NCI-H82 treated with DMSO at 0.1 percent for 48 hours (cell line): Measurements from ENCODE around the gene TNFRSF25.

Experiments used
- DNase-seq: peaks from one replicate; lab custom pipeline; 2025; ENCODE audit not compliant: unreplicated experiment; lab: John Stamatoyannopoulos, UW

TNFRSF25 gene

DNA sequence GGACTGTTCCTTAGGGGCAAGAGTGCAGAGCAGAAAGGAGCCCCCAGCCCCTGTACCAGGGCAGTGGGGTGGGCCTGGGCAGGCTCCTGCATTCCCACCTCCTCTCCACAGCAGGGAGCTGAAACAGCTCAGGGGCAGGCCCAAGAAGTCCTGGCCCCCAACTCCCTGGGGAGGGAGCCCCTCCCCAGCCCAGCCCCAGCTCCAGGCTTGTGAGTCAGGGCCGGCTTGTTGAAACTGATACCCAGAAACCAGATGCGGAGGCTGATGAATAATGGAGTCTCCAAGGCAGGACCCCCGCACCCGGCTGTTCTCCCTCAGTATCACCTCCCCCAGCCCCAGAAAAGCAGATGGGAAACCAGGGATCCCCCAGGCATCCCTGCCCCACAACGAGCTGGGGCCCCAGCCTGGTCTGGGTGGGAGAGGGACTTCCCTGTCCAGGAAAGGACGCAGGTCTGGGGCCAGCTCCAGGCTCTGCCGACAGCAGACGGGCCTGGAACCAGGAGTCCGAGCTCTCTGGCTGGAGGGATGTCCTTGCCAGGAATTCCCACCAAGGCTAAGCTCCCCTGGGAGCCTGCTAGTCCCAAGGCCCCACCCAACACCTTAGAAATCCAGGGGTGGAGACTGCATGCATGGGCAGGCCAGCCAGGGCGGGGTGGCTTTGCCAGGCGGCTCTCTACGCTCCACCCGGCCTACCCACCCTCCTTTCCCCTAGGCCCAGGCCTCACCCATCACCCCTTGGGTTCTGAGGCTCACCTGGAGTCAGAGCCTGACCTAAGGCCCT is 22.8 kb upstream of the TNFRSF25 start:
- DNase-seq, result no peak

DNA sequence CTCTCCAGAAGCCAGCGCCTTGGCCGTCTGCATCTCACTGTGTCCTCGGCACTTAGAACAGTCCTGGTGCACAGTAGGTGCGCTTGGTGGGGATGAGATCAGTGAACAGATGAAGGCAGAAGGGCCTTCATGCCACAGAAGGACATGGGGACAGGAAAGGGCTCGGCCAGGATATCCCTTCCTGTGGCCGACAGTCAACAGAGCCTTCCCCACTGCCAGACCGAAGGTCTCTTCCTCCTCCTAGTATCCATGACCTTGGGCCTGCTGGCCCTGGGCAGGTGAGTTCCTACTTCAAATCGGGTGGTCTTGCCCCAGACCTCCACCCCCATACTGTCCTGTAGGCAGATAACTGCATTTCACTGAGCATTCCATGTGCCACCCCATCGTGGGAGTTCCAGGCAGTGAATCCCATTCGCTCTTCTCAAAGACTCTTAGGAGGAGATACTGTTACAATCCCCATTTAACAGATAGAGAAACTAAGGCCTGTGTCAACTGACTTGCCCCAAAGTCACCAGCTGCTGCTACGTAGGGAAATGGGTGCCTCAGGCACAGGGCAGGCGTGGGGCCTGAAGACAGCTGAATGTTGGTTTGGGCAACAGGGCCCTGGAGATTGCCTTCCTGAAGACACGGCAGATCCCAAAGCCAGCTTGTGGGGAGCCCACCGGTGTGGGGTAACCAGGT is 22.0 kb upstream of the TNFRSF25 start:
- DNase-seq, result no peak

DNA sequence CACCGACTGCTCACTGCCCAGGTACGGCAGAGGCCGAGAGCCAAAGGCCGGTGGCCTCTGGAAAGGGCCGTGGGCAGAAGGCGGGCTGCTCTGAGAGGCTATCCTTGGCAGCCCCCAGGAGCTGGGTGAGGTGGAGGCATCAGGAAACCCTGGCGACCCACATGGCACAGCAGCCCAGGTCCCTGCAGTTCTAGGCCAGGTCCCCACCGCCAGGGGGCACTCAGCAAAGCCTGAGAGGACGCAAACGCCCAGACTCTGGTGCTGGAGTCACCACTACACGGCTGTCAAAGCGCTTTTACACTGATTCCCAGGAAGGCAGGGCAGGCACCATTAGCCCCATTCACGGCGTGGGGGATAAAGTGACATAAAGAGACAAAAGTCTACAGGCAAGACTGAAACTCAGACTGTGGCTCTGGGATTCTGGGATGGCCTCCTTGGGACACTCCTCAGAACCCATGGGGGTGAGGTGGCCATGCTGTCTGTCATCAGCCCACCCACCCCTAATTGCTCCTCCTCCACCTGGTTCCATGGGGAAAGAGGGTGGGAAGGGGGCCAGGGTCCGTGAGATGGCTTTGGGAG is 20.5 kb upstream of the TNFRSF25 start:
- peak; percentile 47 for DNase-seq

DNA sequence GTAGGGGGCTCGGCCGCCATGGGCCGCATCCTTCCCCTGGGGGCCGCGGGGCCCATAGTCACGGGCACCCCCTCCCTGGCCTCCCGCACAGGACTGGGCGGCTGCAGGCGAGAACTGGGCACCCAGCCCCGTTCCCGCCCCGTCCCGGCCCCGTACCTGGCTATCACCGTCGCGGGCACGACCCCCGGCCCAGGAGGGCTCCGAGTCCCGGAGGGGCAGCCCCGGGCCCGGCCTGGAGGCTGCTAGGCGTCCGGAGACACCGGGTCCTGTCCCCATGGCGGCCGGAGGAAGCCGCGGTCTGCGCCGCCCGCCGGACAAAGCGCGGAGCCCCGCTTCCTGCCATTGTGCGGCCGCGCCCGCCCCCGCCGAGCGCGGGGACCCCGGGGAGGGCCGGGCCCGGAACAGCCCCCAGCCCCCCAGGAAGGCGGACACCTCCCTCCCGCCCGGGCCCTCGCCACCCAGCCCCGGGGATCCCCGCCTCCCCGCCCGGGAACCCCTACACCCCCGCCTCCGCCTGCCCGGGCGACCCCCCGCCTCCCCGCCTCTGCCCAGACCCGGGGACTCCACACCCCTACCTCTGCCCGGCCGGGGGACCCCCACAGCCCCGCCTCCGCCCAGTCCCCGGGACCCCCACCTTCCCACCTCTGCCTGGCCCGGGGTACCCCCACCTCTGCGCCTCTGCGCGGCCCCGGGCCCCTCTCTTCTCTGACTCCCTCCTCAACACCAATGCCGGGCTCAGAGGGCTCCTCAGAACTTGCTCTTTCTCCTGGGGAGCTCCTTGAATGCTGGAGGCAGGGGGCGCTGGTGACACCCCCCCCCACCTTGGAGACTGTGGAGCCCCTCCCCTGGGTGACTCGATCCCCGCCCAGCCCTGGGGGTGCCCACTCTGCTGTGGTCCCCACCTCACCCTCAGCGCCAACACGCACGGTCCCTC is 19.5 kb upstream of the TNFRSF25 start:
- no peak for DNase-seq

DNA sequence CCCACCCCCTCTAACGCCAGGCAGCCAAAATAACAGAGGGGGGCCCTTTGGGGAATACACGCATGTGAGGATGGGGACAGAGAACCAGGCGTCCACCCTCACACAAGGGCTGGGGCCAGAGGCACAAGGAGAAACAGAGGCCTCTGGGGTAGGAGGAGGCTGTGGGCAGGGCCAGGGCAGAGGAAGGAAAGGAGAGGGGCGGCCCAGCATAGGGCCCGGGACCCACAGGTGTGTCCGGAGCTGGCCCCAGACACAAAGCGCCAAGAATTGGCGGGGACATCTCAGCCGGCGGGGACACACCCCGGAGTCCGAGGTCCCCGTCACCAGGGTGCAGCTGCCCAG is 18.8 kb upstream of the TNFRSF25 start:
- DNase-seq, result no peak

DNA sequence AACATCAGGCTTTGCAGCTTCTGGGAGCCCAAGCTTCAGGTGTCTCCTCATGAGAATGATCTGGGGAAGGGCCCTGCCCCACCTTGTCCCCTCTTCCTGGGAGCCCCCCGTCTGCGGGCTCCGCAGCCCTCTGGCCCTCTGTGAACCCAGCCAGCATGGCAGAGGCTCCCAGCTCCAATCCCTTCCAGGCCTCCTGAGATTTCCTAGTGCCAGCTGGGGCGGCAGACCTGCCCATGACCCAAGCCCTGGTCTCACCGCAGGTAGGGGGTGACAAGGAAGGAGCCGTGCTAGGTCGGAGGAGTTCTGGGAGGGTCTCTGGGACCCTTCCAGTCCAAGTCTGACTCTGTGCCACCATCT is 17.8 kb upstream of the TNFRSF25 start:
- no peak for DNase-seq

DNA sequence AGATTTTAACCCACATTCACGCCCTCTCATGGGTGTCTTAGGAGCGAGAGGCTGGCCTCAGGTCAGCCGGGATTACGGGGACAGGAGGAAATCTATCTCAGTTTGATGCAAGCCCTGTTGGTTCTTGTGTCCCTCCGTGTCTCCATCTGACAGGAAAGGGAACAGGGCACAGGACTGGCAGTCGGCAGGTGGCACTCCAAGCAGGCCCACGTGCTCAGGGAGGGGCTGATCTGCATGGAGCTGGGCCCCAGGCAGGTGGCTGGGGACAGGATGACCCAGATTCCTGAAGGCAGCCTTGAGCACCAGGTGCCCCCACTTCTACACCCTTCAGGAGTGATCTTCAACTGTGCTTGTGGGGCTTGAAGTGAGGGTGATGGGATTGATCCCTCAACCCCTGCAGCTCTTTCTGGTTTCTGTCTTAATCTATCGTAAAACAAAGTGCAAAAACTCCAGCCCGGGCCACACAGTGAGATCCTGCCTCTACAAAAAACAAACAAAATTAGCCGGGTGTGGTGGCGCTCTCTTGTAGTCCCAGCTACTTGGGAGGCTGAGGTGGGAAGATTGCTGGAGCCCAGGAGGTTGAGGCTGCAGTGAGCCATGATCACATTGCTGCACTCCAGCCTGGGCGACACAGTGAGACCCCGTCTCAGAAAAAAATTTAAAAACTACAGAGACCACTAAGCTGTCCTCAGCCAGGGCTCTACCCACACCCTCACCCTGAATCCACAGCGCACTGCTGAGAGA is 17.2 kb upstream of the TNFRSF25 start:
- no peak for DNase-seq

DNA sequence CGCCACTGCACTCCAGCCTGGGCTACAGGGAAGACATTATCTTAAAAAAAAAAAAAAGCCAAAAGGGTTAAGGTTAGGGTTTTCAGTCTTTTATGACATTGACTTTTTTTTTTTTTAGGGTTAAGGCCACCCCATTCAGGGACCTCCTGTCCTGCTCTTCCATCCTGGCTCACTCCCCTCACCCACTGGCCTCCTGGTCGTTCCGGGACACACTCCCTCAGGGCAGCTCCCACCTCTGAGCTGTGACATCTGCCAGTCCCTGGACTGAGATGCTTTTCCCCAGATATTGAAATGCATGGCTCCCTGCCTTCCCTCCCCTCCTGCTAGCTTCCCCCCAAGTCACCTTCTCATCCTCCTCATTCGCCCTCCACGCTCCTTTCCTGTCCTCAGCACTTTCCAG is 15.8 kb upstream of the TNFRSF25 start:
- no peak for DNase-seq

DNA sequence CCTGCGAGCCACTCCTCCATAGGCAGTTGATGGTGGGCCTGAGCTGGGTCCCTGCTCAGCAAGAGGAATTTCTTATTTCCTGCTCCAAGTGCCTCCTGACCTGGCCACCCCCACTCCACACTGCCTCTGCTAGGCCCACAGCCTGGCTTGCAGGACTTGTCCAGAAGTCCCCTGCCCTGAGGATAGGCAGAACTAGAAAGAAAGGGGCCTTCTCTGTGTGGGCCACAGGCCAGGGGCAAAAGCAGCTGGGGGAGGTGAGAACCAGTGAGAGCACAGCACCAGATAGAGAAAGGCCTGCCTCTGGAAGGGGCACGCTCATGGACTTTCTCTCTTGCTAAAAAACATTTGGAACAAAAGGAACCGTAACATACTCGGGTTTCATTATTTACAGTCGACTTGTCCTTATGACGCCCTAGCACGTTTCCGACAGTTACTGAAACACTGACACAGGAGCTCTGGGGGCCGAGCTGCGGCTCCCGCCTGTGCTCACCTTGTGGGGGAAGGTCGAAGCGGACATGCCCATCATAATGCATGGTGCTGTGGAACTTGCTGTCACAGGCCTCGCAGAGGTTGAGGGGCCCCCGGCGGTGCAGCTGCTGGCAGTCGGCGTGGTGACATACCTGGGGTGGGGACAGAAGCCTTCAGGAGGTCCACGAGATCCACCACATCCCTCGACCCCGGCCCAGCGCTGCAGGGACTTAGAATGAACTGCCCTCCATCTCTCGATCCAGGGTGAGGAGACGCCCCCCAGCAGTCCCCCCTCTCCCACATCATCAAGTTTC is 11.3 kb upstream of the TNFRSF25 start:
- DNase-seq, result no peak

DNA sequence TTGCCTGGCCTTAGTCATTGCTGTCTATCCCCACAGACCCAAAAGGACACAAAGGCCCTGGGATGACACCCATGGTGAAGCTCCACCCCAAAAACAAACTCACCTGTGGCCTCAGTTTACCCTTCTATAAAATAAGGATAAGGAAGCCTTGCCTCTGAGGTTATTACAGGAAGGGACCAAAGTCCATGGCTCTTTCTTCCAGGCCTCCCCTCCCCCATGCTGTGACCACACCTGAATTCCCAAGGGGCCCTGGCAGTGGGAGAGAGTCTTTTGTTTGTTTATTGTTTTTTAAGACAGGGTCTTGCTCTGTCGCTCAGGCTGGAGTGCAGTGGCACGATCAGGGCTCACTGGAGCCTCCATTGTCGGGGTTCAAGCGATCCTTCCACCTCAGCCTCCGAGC is 10.5 kb upstream of the TNFRSF25 start:
- no peak for DNase-seq

DNA sequence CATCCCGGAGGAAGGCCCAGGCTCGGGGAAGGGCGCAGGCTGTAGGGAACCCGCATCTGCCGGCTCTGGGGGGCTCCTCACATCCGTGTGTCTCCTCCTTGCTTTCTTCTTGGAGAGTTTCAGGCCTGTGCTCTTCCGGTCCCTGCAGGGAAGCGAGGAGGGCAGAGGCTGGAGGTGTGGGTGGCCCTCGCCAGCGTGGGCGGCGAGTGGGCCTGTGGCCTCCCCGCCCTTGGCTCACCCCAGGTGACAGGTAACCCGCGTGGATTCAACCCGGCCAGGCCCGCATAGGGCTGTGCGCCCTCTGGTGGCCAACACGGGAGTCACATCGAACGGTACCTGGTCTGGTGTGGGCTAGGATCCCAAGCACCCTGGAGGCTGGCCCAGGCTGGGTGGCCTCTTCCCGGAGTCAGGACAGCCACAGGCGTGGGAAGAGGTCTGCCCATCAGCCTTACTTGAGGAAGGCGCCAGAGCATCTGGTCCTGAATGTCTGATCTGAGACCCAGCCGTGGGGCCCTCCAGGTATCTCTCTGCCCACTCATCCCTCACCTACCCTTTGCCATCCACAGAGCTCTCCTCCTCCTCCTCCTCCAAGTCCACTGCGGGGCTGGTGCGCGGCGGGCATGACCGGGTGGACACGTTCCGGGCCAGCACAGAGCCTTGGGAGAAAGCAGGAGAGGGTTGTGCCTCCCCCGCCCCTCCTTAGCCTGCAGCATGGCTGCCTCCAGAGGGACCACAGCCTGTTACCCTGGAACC is 9.6 kb upstream of the TNFRSF25 start:
- DNase-seq, result no peak

DNA sequence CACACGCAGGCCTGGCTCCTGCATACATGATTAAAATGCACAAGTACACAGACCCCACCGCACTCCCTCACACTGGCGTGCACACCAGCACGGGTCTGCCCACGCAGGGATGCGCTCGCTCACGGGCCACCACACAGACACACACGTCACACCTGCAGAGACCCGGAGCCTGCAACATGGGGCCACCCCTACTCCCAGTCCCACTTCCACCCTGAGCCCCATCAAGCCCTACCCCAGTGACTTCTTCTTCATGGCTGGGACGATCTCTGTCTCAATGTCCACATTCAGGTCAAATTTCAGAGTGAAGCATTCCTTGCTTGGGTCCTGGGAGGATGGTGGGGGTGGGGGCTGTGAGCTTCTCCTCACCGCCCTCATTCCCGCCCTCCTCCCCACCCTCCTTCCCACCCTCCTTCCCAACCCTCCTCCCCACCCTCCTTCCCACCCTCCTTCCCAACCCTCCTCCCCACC is 8.9 kb upstream of the TNFRSF25 start:
- no peak for DNase-seq

DNA sequence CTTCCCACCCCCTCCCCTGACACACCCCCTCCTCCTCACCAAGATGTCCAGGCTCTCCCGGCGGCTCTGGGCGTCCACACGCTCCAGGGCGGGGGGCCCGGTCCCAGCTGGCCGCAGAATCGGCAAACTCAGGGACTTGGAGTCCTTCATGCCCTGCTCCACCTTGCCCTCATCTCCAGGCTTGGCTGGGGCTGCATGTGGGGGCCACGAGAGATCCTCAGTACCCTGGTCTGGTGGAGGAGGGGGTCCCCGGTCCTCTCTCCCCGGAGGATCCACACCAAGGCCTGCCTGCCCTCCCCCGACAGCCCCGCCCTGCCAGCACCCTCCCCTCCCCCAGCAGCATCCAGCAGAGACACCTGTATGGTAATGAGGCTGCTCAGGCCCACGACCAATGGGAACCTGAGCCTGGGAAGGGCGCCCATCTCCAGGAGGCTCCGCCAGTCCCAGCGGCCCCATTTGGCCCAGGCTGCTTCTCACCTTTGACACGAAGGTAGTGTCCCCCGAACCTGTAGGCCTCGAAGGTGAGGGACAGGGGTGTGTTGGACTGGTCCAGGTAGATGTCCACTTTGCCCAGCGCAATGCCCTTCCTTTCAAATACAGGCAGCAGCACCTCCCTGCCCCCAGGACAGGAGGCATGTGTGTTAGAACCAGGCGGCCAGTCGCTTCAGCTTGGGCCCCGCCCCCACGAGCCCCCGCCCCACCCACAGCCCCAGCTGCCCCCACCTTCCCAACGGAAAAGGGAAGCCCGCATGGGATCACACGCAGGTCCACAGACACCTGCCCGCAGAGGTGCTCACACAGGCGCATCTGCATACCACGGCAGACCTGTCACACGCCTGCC is 8.2 kb upstream of the TNFRSF25 start:
- DNase-seq, result no peak

DNA sequence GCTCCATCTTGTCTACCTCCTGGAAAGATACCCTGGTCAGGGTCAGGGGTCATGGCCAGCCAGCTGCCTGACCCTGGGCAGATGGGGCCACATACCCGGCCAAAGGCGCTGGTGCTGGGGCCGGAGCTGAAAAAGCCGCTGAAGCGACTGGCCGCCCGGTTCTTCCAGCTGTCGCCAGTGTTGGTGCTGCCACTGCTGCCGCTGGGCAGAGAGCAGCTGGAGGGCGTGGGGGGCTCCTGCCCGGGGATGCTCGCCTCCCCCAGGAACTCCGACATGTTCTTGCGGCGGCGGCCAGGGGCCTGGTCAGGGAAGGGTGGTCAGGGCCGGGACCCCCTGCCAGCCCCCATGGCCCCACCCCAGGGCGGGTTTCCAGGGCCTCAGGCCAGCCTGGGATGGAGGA is 7.2 kb upstream of the TNFRSF25 start:
- DNase-seq, result no peak

DNA sequence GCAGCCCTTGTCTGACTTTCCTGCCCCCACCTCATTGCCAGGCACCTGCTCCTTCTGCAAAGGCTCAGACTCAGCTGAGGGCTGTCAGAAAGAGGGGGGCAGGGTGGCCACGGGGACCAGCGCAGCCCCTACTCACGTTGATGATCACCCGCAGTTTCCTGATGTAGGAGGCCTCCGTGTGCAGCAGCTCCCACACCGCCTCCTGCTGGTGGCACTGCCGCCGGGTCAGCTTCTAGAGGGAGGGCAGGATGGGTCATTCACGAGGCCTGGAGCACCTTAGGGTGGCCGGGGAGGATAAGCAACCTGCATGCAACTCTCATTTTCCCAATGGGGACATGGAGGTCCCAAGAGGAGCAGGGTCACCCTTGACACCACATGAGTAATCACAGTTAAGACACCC is 6.4 kb upstream of the TNFRSF25 start:
- DNase-seq, result no peak

DNA sequence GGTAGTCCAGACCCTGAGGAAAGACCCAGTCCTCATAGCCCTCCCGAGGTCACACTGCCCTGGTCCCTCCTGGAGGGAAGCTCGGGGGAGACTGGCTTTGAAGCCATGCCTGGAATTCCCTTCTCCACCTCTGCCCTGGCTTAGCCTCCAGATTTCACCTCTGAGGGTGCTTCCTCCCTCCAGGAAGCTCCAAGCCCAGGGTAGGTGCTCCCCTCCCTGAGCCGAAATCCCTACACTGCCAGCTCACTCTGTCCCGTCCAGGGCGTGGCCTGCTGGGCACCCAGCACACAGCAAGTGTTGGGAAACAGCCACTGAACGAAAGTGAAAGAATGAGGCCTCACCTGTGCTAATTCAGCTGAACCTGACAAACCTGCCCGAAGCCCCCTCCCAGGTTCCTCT is 6.0 kb upstream of the TNFRSF25 start:
- no peak for DNase-seq

DNA sequence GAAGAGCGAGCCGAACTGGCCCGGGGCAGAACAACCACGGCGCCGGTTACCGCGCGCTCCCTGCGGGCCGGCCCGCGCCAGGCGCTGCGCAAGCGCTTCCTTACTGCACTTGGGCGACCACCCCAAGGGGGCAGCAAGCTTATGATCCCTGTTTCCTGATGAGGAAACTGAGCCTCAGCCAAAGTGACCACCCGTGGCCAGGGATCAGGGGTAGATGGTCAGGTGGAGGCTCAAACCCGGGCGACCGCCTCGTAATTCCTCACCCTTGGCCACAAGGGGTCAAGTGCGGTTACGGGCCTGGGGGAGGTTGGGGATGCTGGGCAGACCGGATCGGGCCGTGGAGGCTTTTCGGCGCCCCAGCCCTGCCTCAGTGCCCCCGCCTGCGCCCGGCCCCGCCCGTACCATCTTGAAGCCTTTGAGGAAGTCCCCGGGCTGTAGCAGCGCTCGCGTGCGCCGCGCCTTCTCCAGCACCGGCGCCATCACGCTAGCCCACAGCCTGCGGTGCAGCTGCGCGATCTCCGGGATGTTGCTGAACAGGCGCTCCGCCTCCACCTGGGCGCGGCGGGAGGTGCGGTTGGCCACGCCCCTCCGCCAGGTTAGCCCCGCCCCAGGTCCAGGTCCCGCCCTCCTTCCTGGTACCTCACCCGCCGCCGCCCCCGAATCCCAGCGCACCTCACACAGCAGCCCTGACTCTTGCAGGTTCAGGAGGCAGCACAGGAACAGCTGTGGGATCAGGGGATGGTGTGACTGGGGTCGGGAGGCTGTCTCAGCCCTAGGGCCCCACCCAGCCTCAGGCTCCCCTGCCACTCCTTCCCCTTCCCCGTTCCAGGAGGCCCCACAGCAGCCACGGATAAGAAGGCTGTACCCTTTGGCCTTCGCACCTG is 5.4 kb upstream of the TNFRSF25 start:
- no peak for DNase-seq
